ENCODE results near the gene KL. TPM values are rescaled to one million over a fixed set of nuclear protein-coding genes. Genes with fewer than 3 reads are reported as not detected.

KL gene
- total RNA-seq, 4 donors from 2014 or later, result 2.6 to 6.9 (median 5.1) TPM

- no peaks in the 10 kb centered on the region for H3K4me1 ChIP-seq
- TF ChIP-seq POLR2A (IDR thresholded peaks at IDR 0.05), result no peak
- TF ChIP-seq, protein P1, sequence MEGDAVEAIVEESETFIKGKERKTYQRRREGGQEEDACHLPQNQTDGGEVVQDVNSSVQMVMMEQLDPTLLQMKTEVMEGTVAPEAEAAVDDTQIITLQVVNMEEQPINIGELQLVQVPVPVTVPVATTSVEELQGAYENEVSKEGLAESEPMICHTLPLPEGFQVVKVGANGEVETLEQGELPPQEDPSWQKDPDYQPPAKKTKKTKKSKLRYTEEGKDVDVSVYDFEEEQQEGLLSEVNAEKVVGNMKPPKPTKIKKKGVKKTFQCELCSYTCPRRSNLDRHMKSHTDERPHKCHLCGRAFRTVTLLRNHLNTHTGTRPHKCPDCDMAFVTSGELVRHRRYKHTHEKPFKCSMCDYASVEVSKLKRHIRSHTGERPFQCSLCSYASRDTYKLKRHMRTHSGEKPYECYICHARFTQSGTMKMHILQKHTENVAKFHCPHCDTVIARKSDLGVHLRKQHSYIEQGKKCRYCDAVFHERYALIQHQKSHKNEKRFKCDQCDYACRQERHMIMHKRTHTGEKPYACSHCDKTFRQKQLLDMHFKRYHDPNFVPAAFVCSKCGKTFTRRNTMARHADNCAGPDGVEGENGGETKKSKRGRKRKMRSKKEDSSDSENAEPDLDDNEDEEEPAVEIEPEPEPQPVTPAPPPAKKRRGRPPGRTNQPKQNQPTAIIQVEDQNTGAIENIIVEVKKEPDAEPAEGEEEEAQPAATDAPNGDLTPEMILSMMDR (IDR thresholded peaks at IDR 0.05), result no peak
- no peaks in the 10 kb centered on the region for H3K9me3 ChIP-seq
- DNase-seq, result no peak
- H3K27ac ChIP-seq, result no peak overlapping the region
- H3K4me3 ChIP-seq, result no peak overlapping the region
- intact Hi-C loops (cut with DNase I; ENCODE audit: low total_unique reads), result no loop called here
- H3K27me3 ChIP-seq, result no peaks in the 10 kb centered on the region
- no peaks in the 10 kb centered on the region for H3K36me3 ChIP-seq
Measured at GRCh38 chr13:33034882-33035520, 18.8 kb downstream of the KL start.

DNA sequence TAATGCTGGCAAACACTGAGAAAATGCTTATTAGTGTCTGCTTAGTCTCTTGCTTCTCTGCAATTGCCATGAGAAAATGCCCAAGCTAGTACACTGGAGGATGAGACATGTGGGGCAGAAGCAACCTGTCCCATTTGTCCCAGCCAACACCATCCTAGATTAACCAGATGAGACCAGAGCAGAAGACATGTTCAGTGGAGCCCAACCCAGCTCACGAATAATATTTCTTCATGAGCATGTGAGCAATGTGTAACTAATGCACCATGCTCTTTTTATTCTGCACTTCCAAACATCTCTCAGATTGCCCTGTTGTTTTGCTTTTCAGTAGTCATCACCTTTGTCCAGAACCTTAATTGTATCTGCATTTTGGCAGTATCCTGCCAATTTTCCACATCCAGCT is 21.4 kb downstream of the KL start:
- no peaks in the 10 kb centered on the region for H3K4me1 ChIP-seq
- no peak for DNase-seq
- no peaks in the 10 kb centered on the region for H3K9me3 ChIP-seq
- H3K27ac ChIP-seq, result no peak overlapping the region
- intact Hi-C loops (cut with DNase I; ENCODE audit: low total_unique reads), result no loop called here
- no peaks in the 10 kb centered on the region for H3K27me3 ChIP-seq
- TF ChIP-seq POLR2A (IDR thresholded peaks at IDR 0.05), result no peak
- TF ChIP-seq, protein P1 (IDR thresholded peaks at IDR 0.05), result no peak
- H3K36me3 ChIP-seq, result no peaks in the 10 kb centered on the region
- no peak overlapping the region for H3K4me3 ChIP-seq

DNA sequence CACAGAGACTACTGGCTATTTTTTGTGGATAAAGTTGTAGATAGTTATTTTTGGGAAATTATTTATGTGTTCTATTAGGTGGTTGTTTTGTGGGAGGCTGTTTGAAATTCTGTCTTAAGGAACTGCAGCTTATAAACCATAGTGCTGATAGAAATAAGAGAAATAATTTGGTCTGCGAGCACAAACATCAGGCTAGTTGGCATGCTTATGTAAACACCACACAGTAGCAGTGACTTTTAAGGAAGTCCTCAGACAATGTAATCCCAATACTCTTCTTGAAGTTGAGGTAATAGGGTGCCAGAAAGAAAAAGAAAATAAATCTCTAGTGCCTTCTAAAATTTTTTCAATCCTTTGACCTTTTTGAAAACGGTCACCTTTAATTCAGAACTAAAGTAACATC is 23.9 kb downstream of the KL start:
- Histone ChIP-seq H3K36me3 (no peaks in the 10 kb centered on the region), H3K9me3 (no peaks in the 10 kb centered on the region), H3K27ac (peak overlapping the region in 1 of 2 donors; percentile 72), H3K4me3 (no peak overlapping the region), H3K4me1 (no peaks in the 10 kb centered on the region), H3K27me3 (no peaks in the 10 kb centered on the region)
- no peak for TF ChIP-seq POLR2A (IDR thresholded peaks at IDR 0.05)
- TF ChIP-seq, protein P1 (IDR thresholded peaks at IDR 0.05), result no peak
- DNase-seq, result no peak
- intact Hi-C loops (cut with DNase I; ENCODE audit: low total_unique reads), result no loop called here

DNA sequence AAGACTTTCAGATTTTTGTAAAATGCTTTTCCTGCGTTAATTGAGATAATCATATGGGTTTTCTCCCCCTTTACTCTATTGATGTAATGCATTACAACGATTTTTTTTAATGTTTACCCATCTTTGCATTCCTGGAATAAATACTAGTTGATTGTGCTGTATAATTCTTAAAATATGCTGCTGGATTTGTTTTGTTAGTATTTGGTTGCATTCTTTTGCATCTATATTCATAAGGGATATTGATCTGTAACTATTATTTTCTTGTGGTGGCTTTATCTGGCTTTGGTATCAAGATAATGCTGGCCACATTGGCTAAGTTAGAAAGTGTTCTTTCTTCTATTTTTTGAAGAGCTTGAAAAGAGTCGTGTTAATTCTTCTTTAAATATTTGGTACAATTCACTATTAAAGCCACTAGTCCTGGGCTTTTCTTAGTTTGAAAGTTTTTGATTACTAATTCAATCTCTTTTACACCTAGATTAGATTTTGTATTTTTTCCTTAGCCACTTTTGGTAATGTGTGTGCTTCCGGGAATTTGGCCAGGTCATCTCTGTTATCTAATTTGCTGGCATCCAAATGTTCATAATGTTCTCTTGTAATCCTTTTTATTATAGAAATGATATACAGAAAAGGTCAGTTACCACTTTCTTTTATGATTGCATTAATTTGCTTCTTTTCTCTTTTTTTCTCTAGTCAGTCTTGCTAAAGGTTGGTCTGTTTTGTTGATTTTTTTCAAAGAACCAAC is 29.8 kb downstream of the KL start:
- no peaks in the 10 kb centered on the region for H3K36me3 ChIP-seq
- intact Hi-C loops (cut with DNase I; ENCODE audit: low total_unique reads), result no loop called here
- H3K27ac ChIP-seq, result no peak overlapping the region
- no peaks in the 10 kb centered on the region for H3K9me3 ChIP-seq
- no peak overlapping the region for H3K4me3 ChIP-seq
- no peaks in the 10 kb centered on the region for H3K4me1 ChIP-seq
- H3K27me3 ChIP-seq, result no peaks in the 10 kb centered on the region
- no peak for DNase-seq
- no peak for TF ChIP-seq POLR2A (IDR thresholded peaks at IDR 0.05)
- TF ChIP-seq, protein P1 (IDR thresholded peaks at IDR 0.05), result no peak

- Histone ChIP-seq H3K4me3 (no peak overlapping the region), H3K27me3 (no peaks in the 10 kb centered on the region), H3K27ac (no peak overlapping the region), H3K4me1 (no peaks in the 10 kb centered on the region), H3K9me3 (no peaks in the 10 kb centered on the region), H3K36me3 (no peaks in the 10 kb centered on the region)
- intact Hi-C loops (cut with DNase I; ENCODE audit: low total_unique reads), result no loop called here
- DNase-seq, result no peak
- no peak for TF ChIP-seq POLR2A (IDR thresholded peaks at IDR 0.05)
- TF ChIP-seq, protein P1 (IDR thresholded peaks at IDR 0.05), result no peak
Measured at GRCh38 chr13:33050161-33050560, 33.9 kb downstream of the KL start.

Data from uterus (tissue), 4 donors.